HG03066 (cell line): ENCODE data around the gene C2orf92.
"Not testable (repeated sequence)": the region's sequence is repeated elsewhere in the genome, so short reads cannot be mapped to it uniquely, and the experiment has no call there.

ENCODE experiments used
- ATAC-seq: cut with Tn5 transposase; IDR thresholded peaks from one replicate; pipeline ENCODE4 v1.9.1; 2021; ENCODE audit warnings: low read depth; ENCODE audit not compliant: unreplicated experiment

The C2orf92 gene

GRCh38 chr2:97688062-97688827, 18.7 kb downstream of the C2orf92 start:
- no peak for ATAC-seq

GRCh38 chr2:97691166-97691565, 21.7 kb downstream of the C2orf92 start:
- no peak for ATAC-seq

- ATAC-seq, result no peak
Measured at GRCh38 chr2:97693476-97693875, 24.0 kb downstream of the C2orf92 start.

GRCh38 chr2:97695744-97696143, 26.2 kb downstream of the C2orf92 start:
- ATAC-seq, result no peak

- no peak for ATAC-seq
Measured at GRCh38 chr2:97697252-97698235, 28.0 kb downstream of the C2orf92 start.

GRCh38 chr2:97698530-97698929, 29.0 kb downstream of the C2orf92 start:
- ATAC-seq, result no peak

GRCh38 chr2:97699765-97700444, 30.4 kb downstream of the C2orf92 start:
- ATAC-seq, result no peak

DNA sequence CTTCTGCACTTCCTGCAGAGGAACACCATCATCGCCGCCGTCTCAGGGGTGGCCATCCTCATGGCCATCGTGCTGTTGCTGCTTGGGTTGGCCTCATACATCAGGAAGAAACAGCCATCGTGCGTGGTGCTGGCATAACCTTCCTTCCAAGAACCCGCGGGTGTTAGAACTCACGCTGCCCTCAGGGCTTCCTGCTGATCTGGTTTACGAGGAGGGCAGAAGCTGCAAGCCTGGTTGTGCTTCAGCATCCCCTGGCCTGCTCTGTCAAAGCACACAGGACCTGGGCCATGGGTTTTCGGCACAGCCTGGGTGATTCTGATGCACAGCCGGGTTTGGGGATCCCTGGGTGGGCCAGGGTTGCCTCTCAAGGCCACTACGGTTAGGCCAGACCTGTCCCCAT, 31.7 kb downstream of the C2orf92 start:
- no peak for ATAC-seq

DNA sequence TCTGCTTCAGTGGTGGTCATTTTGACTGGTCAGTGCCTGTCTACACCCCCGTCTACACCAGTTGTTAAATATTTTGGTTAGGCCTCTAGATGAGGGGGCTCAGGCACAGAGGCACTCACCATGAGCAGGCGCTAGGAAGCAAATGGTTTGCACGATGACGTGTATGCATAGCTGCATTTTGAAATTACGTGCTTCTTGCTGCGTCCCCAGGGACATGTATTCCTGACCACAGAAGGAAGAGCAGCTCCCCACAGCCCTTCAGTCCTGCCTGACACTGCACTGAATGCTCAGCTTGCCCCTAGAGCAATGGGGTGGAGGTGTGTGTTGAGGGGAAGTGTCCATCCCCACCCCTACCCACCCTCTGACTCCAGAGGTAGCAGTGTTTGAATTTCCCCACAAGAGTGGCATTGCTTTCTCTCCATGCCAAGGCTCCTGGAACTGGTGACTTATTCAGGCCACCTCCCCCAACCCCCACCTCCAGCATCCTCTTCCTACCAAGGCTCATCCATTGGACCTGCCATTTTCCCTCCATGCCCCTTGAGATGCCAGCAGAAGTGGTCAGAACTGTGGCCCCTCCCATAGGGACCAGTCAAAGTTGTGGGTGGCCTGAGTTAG, 32.4 kb downstream of the C2orf92 start:
- no peak for ATAC-seq

DNA sequence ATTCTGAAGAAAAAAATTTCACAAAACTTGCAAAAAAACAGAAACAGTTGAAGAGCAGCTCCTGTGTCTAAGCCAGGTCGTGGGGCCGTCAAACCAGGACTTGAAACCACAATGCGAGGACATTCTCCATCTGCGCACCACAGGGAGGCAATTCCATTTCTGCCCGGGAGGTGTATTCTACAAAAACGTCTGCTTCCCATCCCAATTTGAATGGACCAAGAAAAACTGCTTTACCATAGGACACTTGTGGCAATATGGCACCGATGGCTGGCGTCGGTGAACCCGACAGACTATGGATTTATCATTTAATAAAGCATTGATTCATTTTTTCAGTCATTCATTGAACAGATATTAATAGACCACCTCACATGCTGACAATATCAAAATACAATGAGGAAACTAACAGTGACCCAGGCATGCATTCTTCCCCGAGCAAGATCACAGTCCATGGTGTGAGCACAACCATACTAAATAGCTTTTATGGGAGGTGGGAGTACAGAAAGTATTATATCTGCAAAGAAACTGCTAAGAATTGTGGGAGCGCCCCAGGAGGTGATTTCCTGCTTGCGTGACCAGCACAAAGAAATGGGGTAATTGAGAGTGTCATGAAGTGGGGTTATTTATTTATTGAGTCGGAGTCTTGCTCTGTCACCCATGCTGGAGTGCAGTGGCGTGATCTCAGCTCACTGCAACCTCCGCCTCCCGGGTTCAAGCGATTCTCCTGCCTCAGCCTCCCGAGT, 33.4 kb downstream of the C2orf92 start:
- ATAC-seq, result no peak

- no peak for ATAC-seq
Measured at GRCh38 chr2:97703741-97704140, 34.2 kb downstream of the C2orf92 start.

DNA sequence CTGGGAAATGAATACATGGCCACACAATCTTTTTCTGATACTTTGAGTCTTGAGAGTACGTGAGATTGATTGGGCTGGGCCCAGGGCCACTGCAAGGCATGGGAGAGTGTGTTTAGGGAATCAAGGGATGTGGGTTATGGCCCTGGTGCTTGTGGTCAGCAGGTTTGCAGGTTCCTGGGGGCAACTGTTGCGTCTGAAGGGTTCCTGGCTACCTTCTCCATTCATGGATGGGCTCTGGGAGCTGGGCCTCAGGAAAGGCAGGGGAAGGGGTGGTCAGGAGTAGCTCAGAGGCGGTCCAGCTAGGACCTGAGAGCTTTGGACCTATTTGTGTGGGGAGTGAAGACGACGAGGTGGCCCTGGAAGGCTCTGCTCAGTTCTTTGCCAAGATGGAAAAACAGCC, 35.5 kb downstream of the C2orf92 start:
- no peak for ATAC-seq

- ATAC-seq, result no peak
Measured at GRCh38 chr2:97706112-97706511, 36.6 kb downstream of the C2orf92 start.

- no peak for ATAC-seq
Measured at GRCh38 chr2:97706708-97707345, 37.3 kb downstream of the C2orf92 start.

DNA sequence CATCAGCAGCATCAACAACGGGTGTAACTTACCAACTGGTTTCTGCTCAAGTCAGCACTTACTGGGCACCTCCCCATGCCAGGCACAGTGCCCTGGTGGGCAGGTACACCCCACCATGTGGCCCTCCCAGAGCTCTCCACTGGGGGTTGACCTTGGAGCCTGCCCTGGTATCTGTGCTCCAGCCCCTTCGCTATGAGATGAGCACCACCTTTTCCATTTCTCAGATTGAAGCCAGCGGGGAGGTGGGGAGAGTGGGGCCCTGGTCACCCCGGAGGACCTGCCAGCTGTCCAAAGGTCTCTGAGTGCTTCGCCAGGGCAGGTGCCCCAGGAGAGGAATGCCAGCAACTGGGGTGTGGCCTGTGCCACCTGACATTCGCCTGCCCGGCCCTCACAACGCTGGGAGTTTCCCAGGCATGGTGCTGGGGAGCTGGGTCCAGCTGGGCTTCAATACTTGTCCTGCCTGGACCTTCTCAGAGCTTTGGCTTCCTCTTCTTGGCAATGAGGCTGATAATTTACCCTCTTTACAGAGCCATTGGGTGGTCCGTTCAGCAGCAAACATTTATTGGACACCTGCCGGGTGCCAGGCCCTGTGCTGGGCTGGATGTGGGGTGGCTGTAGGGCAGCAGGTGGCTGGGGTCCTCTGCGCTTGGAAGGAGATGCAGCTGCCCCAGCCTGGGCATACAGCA, 38.0 kb downstream of the C2orf92 start:
- ATAC-seq, result no peak

DNA sequence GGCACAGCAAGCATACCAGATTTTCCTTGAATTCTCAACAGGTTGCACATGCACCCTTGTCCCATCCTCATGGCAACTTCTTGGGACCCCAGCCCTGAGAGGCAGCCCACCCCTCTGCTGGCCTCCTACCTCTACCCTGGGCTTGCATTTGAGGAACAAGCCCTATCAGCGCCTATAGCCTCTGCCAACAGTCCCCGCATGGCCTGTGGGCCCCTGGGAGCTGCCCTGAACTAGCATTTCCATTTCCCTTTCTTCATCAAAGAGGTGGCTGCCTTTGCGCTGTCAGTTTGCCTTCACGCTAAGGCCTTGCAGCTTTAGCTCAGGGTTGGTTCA, 38.5 kb downstream of the C2orf92 start:
- no peak for ATAC-seq

DNA sequence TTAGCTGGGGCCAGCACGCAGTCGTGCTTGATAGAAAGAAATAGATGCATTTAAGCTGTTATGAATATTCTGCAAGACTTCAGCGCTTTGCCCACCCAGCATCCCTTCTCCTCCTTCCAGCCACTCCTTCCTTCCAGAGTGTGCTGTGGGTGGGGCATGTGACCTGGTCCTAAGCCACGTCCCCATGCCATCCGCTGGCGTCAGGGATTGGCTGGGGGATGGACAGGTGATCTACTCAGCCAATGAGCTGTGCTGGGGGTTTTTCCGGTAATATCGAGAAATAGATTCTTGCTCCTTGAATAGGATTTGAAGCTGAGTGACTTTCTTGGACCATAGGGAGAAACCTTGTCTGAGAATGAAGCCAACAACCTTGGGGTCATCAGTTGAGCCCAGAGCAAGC, 39.1 kb downstream of the C2orf92 start:
- ATAC-seq, result no peak

GRCh38 chr2:97711394-97711711, 41.8 kb downstream of the C2orf92 start:
- ATAC-seq, result no peak

- ATAC-seq, result not testable (repeated sequence)
Measured at GRCh38 chr2:97712175-97712574, 42.7 kb downstream of the C2orf92 start.
